Measurements from ENCODE around the gene DNPH1. TPM values are rescaled to one million over a fixed set of nuclear protein-coding genes. Genes with fewer than 3 reads are reported as not detected.

Gene DNPH1
- total and polyA plus RNA-seq, 4 donors = 32.0 to 135 (median 84.5) TPM

GRCh38 chr6:43261198-43261597 lies 31.9 kb upstream of the DNPH1 start:
- WGBS, 2 donors = 79 to 85% methylated on average over 5 of the region's 5 CpGs
- Histone ChIP-seq H3K27me3 (ENCODE audit: control insufficient read depth in 3 of 3, insufficient read depth in 3 of 3, low read length in 2 of 3) (no peaks in the 10 kb centered on the region), H3K4me3 (no peak overlapping the region), H3K27ac (ENCODE audit: low read depth in 1 of 2, low read length in 1 of 2) (no peak overlapping the region), H3K9ac (ENCODE audit: insufficient read depth in 1 of 2, low read length in 2 of 2) (no peak overlapping the region), H3K36me3 (ENCODE audit: control insufficient read depth in 4 of 4, insufficient read depth in 4 of 4, low read length in 4 of 4) (no peaks in the 10 kb centered on the region), H3K9me3 (ENCODE audit: control insufficient read depth in 4 of 4, insufficient read depth in 3 of 4, low read length in 3 of 4) (no peaks in the 10 kb centered on the region), H3K4me1 (ENCODE audit: control insufficient read depth in 5 of 5, insufficient read depth in 5 of 5, low read length in 5 of 5) (peaks cover 0 to 4% (median 0%) of the 10 kb centered on the region in 5 donors)
- TF ChIP-seq CTCF (IDR thresholded peaks at IDR 0.05; ENCODE audit: control extremely low read depth, extremely low read depth) = no peak
- DNase-seq (no peak), ATAC-seq (ENCODE audit: insufficient read depth, low FRiP score) (no peak)

- no peak for TF ChIP-seq CTCF (IDR thresholded peaks at IDR 0.05; ENCODE audit: control extremely low read depth, extremely low read depth)
- WGBS, 2 donors = 61 to 85% methylated on average over 4 of the region's 4 CpGs
- DNase-seq = no peak
Measured at GRCh38 chr6:43260791-43261190, 31.5 kb upstream of the DNPH1 start.

DNA sequence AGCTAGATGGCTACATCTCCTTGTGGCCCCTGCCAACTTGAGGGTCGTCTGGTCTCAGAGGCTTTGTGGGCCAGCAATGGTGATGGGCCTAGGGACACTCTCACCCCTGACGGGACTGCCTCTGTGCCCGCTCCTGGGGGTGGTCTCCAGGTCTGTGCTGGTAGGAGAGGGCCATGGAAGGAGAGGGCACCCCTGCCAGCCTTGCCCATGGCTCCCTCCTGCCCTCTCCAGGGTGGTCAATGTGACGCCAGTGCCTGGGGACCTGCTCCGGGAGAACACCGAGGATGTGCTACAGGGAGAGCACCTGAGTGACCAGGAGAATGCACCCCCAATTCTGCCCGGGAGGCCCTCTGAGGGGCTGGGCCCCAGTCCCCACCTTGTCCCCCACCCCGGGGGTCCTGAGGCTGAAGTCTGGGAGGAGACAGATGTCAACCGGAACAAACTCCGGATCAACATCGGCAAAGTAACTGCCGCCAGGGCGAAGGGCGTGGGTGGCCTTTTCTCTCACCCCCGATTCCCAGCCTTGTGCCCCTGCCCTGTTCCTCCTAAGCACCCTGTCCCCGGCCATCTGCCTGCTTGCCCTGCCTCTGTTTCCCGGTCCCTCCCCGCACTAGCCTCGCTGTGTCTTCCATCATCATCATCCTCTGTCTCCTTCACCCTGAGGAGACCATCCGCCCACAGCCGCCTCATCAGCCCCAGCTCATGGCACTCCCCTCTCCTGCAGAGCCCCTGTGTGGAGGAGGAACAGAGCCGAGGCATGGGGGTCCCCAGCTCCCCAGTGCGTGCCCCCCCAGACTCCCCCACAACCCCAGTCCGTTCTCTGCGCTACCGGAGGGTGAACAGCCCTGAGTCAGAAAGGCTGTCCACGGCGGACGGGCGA lies 29.8 kb upstream of the DNPH1 start:
- H3K27me3 ChIP-seq (ENCODE audit: control insufficient read depth in 3 of 3, insufficient read depth in 3 of 3, low read length in 2 of 3) = no peaks in the 10 kb centered on the region
- WGBS, 2 donors = 93 to 95% methylated on average over 30 of the region's 30 CpGs
- H3K36me3 ChIP-seq (ENCODE audit: control insufficient read depth in 4 of 4, insufficient read depth in 4 of 4, low read length in 4 of 4) = no peaks in the 10 kb centered on the region
- no peak overlapping the region for H3K27ac ChIP-seq (ENCODE audit: low read depth in 1 of 2, low read length in 1 of 2)
- H3K9ac ChIP-seq (ENCODE audit: insufficient read depth in 1 of 2, low read length in 2 of 2) = no peak overlapping the region
- DNase-seq (no peak), ATAC-seq (ENCODE audit: insufficient read depth, low FRiP score) (no peak)
- no peaks in the 10 kb centered on the region for H3K9me3 ChIP-seq (ENCODE audit: control insufficient read depth in 4 of 4, insufficient read depth in 3 of 4, low read length in 3 of 4)
- no peak overlapping the region for H3K4me3 ChIP-seq
- no peak for TF ChIP-seq CTCF (IDR thresholded peaks at IDR 0.05; ENCODE audit: control extremely low read depth, extremely low read depth)
- peaks cover 0 to 4% (median 0%) of the 10 kb centered on the region in 5 donors for H3K4me1 ChIP-seq (ENCODE audit: control insufficient read depth in 5 of 5, insufficient read depth in 5 of 5, low read length in 5 of 5)

More at GRCh38 chr6:43260791-43261190, 31.5 kb upstream of the DNPH1 start:
- Histone ChIP-seq H3K4me1 (ENCODE audit: control insufficient read depth in 5 of 5, insufficient read depth in 5 of 5, low read length in 5 of 5) (peaks cover 0 to 4% (median 0%) of the 10 kb centered on the region in 5 donors), H3K9me3 (ENCODE audit: control insufficient read depth in 4 of 4, insufficient read depth in 3 of 4, low read length in 3 of 4) (no peaks in the 10 kb centered on the region), H3K27me3 (ENCODE audit: control insufficient read depth in 3 of 3, insufficient read depth in 3 of 3, low read length in 2 of 3) (no peaks in the 10 kb centered on the region), H3K4me3 (no peak overlapping the region), H3K36me3 (ENCODE audit: control insufficient read depth in 4 of 4, insufficient read depth in 4 of 4, low read length in 4 of 4) (no peaks in the 10 kb centered on the region), H3K27ac (ENCODE audit: low read depth in 1 of 2, low read length in 1 of 2) (no peak overlapping the region), H3K9ac (ENCODE audit: insufficient read depth in 1 of 2, low read length in 2 of 2) (no peak overlapping the region)
- ATAC-seq (ENCODE audit: insufficient read depth, low FRiP score) = no peak
